ENCODE results near the gene CIDEB.

GRCh38 chr14:24315243-24315806 lies 7.5 kb upstream of the CIDEB start:
- TF ChIP-seq, protein P1, sequence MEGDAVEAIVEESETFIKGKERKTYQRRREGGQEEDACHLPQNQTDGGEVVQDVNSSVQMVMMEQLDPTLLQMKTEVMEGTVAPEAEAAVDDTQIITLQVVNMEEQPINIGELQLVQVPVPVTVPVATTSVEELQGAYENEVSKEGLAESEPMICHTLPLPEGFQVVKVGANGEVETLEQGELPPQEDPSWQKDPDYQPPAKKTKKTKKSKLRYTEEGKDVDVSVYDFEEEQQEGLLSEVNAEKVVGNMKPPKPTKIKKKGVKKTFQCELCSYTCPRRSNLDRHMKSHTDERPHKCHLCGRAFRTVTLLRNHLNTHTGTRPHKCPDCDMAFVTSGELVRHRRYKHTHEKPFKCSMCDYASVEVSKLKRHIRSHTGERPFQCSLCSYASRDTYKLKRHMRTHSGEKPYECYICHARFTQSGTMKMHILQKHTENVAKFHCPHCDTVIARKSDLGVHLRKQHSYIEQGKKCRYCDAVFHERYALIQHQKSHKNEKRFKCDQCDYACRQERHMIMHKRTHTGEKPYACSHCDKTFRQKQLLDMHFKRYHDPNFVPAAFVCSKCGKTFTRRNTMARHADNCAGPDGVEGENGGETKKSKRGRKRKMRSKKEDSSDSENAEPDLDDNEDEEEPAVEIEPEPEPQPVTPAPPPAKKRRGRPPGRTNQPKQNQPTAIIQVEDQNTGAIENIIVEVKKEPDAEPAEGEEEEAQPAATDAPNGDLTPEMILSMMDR (IDR thresholded peaks at IDR 0.05): no peak
- no peak for TF ChIP-seq POLR2AphosphoS5 (IDR thresholded peaks at IDR 0.05)
